Uterus (tissue), 4 donors: Measurements from ENCODE around the gene TRAPPC11. TPM values are rescaled to one million over a fixed set of nuclear protein-coding genes. Genes with fewer than 3 reads are reported as not detected.

Experiments
- DNase-seq, 2 donors: peaks; one replicate each; pipeline ENCODE4 v3.0.0-alpha.2; 2019 to 2020
- H3K27ac ChIP-seq, 2 donors: fragments of 200-600 bp; sonication (generic); 1 replicate in 1 of 2; 2 replicates in 1 of 2; pipeline ENCODE4 v1.5.1; 2016 to 2018
- H3K27me3 ChIP-seq, 2 donors: fragments of 200-600 bp; sonication (generic); one replicate each; pipeline ENCODE4 v1.5.1; 2018 to 2019; ENCODE audit warnings: control low read depth in 1 of 2
- H3K36me3 ChIP-seq, 2 donors: fragments of 200-600 bp; sonication (generic); one replicate each; pipeline ENCODE4 v1.5.1; 2019; ENCODE audit warnings: control low read depth in 1 of 2
- H3K4me1 ChIP-seq, 2 donors: fragments of 200-600 bp; sonication (generic); one replicate each; pipeline ENCODE4 v1.5.1; 2018 to 2019; ENCODE audit warnings: control low read depth in 1 of 2
- H3K4me3 ChIP-seq, 2 donors: fragments of 200-600 bp; sonication (generic); 1 replicate in 1 of 2; 2 replicates in 1 of 2; pipeline ENCODE4 v1.5.1; 2018 to 2019; ENCODE audit warnings: mild to moderate bottlenecking in 1 of 2
- H3K9me3 ChIP-seq, 2 donors: fragments of 200-600 bp; sonication (generic); one replicate each; pipeline ENCODE4 v1.5.1; 2019; ENCODE audit warnings: control low read depth in 1 of 2
- POLR2A ChIP-seq, 2 donors: fragments of 450-650 bp; IDR thresholded peaks; one replicate each; pipeline ENCODE4 v1.6.1; 2016; ENCODE audit warnings: antibody characterized with exemption in 2 of 2, mild to moderate bottlenecking in 1 of 2, moderate library complexity in 1 of 2
- intact Hi-C: fragments of 100-400 bp; cut with DNase I; formaldehyde crosslinking; loops from one replicate; pipeline ENCODE4 v1.15.1; 2023; ENCODE audit warnings: low total_unique reads
- total RNA-seq, 4 donors: library from RNA; depleted of rRNA in 3 of 4; stranded (reverse); fragments of >200 nt in 3 of 4; gene quantifications; one replicate each; pipeline versions ENCODE4 v1.1.0 to v1.2.4, GENCODE V29; 2014 to 2023
- TF ChIP-seq, protein P1 (sequence below), 4 experiments: fragments of 200-600 bp in 2 of 4; fragments of 450-650 bp in 2 of 4; sonication (generic) in 2 of 4; IDR thresholded peaks; one replicate each; pipeline ENCODE4 v1.5.1; 2016 to 2019; ENCODE audit warnings: antibody characterized with exemption in 4 of 4, mild to moderate bottlenecking in 2 of 4, moderate library complexity in 1 of 4
- donor health status: DM: yes; HTN: yes; CAD: no.

Gene TRAPPC11
- total RNA-seq, 4 donors from 2014 or later = 18.4 to 96.8 (median 53.5) TPM

GRCh38 chr4:183674153-183674552 lies 15.1 kb downstream of the TRAPPC11 start:
- H3K27me3 ChIP-seq = no peaks in the 10 kb centered on the region

GRCh38 chr4:183675625-183676024 lies 16.5 kb downstream of the TRAPPC11 start:
- no peak for TF ChIP-seq POLR2A (IDR thresholded peaks at IDR 0.05)
- TF ChIP-seq, protein P1, sequence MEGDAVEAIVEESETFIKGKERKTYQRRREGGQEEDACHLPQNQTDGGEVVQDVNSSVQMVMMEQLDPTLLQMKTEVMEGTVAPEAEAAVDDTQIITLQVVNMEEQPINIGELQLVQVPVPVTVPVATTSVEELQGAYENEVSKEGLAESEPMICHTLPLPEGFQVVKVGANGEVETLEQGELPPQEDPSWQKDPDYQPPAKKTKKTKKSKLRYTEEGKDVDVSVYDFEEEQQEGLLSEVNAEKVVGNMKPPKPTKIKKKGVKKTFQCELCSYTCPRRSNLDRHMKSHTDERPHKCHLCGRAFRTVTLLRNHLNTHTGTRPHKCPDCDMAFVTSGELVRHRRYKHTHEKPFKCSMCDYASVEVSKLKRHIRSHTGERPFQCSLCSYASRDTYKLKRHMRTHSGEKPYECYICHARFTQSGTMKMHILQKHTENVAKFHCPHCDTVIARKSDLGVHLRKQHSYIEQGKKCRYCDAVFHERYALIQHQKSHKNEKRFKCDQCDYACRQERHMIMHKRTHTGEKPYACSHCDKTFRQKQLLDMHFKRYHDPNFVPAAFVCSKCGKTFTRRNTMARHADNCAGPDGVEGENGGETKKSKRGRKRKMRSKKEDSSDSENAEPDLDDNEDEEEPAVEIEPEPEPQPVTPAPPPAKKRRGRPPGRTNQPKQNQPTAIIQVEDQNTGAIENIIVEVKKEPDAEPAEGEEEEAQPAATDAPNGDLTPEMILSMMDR (IDR thresholded peaks at IDR 0.05) = no peak
- Histone ChIP-seq H3K36me3 (no peaks in the 10 kb centered on the region), H3K9me3 (no peaks in the 10 kb centered on the region), H3K27ac (no peak overlapping the region), H3K27me3 (no peaks in the 10 kb centered on the region), H3K4me3 (no peak overlapping the region), H3K4me1 (no peaks in the 10 kb centered on the region)
- intact Hi-C loops = no loop called here
- DNase-seq = no peak

More at GRCh38 chr4:183674153-183674552, 15.1 kb downstream of the TRAPPC11 start:
- Histone ChIP-seq H3K4me1 (no peaks in the 10 kb centered on the region), H3K27ac (no peak overlapping the region), H3K4me3 (no peak overlapping the region), H3K36me3 (no peaks in the 10 kb centered on the region), H3K9me3 (no peaks in the 10 kb centered on the region)
- no peak for DNase-seq
- TF ChIP-seq, protein P1 (IDR thresholded peaks at IDR 0.05) = no peak
- no peak for TF ChIP-seq POLR2A (IDR thresholded peaks at IDR 0.05)
- intact Hi-C loops = no loop called here

DNA sequence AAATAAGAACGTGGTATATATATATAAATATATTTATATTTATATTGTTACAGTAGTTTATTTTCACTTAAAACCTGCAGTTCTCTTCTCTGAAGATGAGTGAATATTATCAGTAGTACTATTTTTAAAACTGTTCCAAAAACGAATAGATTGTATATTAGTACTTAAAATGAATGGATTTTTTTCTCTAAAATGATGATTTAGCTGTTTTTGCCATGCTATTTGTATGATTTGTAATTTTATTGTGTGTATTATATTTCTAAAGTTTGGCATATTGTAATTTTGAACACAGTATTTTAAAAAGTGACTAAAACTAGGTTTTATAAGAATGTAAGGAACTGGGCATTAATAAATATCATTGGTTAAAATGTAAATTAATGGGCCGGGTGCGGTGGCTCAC lies 22.0 kb downstream of the TRAPPC11 start:
- intact Hi-C loops = no loop called here

GRCh38 chr4:183686461-183686860 lies 27.4 kb downstream of the TRAPPC11 start:
- Histone ChIP-seq H3K36me3 (no peaks in the 10 kb centered on the region), H3K4me3 (no peak overlapping the region), H3K27me3 (no peaks in the 10 kb centered on the region), H3K27ac (no peak overlapping the region), H3K9me3 (no peaks in the 10 kb centered on the region), H3K4me1 (no peaks in the 10 kb centered on the region)
- intact Hi-C loops = no loop called here
- TF ChIP-seq, protein P1 (IDR thresholded peaks at IDR 0.05) = no peak
- TF ChIP-seq POLR2A (IDR thresholded peaks at IDR 0.05) = no peak
- DNase-seq = no peak

More for the DNA sequence above, 22.0 kb downstream of the TRAPPC11 start:
- Histone ChIP-seq H3K27ac (no peak overlapping the region), H3K9me3 (no peaks in the 10 kb centered on the region), H3K4me1 (no peaks in the 10 kb centered on the region), H3K36me3 (no peaks in the 10 kb centered on the region), H3K4me3 (no peak overlapping the region), H3K27me3 (no peaks in the 10 kb centered on the region)
- no peak for TF ChIP-seq POLR2A (IDR thresholded peaks at IDR 0.05)
- TF ChIP-seq, protein P1 (IDR thresholded peaks at IDR 0.05) = no peak
- DNase-seq = no peak

- TF ChIP-seq, protein P1 (IDR thresholded peaks at IDR 0.05) = no peak
- TF ChIP-seq POLR2A (IDR thresholded peaks at IDR 0.05) = no peak
- intact Hi-C loops = no loop called here
- DNase-seq = no peak
- H3K27me3 ChIP-seq = no peaks in the 10 kb centered on the region
- H3K4me1 ChIP-seq = no peaks in the 10 kb centered on the region
- no peaks in the 10 kb centered on the region for H3K9me3 ChIP-seq
- H3K4me3 ChIP-seq = no peak overlapping the region
- H3K36me3 ChIP-seq = no peaks in the 10 kb centered on the region
- H3K27ac ChIP-seq = no peak overlapping the region
Observed at GRCh38 chr4:183688216-183688615, 29.1 kb downstream of the TRAPPC11 start.
